Psoas muscle (tissue), 8 donors: Measurements from ENCODE around the gene CATSPERZ. TPM values are rescaled to one million over a fixed set of nuclear protein-coding genes. Genes with fewer than 3 reads are reported as not detected.

Experiments
- ATAC-seq, 4 donors: fragments of 200-7000 bp; cut with Tn5 transposase; one replicate each; pipeline ENCODE4 v1.9.1; 2020; ENCODE audit warnings: moderate library complexity in 3 of 4, mild to moderate bottlenecking in 2 of 4
- DNase-seq, 2 donors: peaks; one replicate each; pipeline ENCODE4 v3.0.0-alpha.2; 2020
- H3K27ac ChIP-seq: fragments of 200-600 bp; one replicate; pipeline ENCODE4 v1.8.0; 2022
- H3K27me3 ChIP-seq, 3 donors: fragments of 200-600 bp in 1 of 3; one replicate each; pipeline versions ENCODE4 v1.6.1 to v1.8.0; 2013 to 2022; ENCODE audit warnings: low read length in 2 of 3, mild to moderate bottlenecking in 2 of 3, moderate library complexity in 1 of 3; ENCODE audit not compliant: insufficient read depth in 3 of 3
- H3K36me3 ChIP-seq, 2 donors: fragments of 200-600 bp in 1 of 2; one replicate each; pipeline versions ENCODE4 v1.6.1 to v1.8.0; 2013 to 2022; ENCODE audit warnings: low read depth in 1 of 2, mild to moderate bottlenecking in 1 of 2, moderate library complexity in 1 of 2; ENCODE audit not compliant: insufficient read depth in 1 of 2
- H3K4me1 ChIP-seq: fragments of 200-600 bp; one replicate; pipeline ENCODE4 v1.8.0; 2022
- H3K4me3 ChIP-seq: fragments of 200-600 bp; one replicate; pipeline ENCODE4 v1.8.0; 2022; ENCODE audit warnings: mild to moderate bottlenecking
- H3K9me3 ChIP-seq: fragments of 200-600 bp; one replicate; pipeline ENCODE4 v1.8.0; 2022
- CTCF ChIP-seq: fragments of 200-600 bp; IDR thresholded peaks from one replicate; pipeline ENCODE4 v1.8.0; 2022; ENCODE audit warnings: antibody characterized with exemption
- WGBS, 3 donors: extraction: QIAGEN DNeasy Blood & Tissue Kit; methylation state at CpG; one replicate each; pipeline versions ENCODE4 v1.1.6 to v1.1.7; 2013; 5-methylcytosine and 5-hydroxymethylcytosine counted together
- intact Hi-C, 2 donors: fragments of 100-400 bp; cut with DNase I; formaldehyde crosslinking; loops; one replicate each; pipeline versions ENCODE4 v1.11.0 to v1.14.2; 2022
- polyA plus RNA-seq, 3 donors: library from polyadenylated mRNA; stranded (reverse); fragments of 200-250 nt; gene quantifications; one replicate each; pipeline ENCODE4 v1.2.3, GENCODE V29; 2013
- total RNA-seq, 4 donors: library from RNA; stranded (reverse); fragmentation: NEBNext Ultra II Directional in 2 of 4; extraction: Animal tissue kit (Norgen Biotek cat#: 25700) in 2 of 4; gene quantifications; one replicate each; pipeline versions ENCODE4 v1.2.1 to v1.2.4, GENCODE V29; 2021 to 2023
- donor health status: healthy with polysubstance abuse.
- donor health status: DM: no; HTN: no; CAD: no; lungs with moderate emphysema.
- donor health status: Bipolar disorder and iron deficiency.
- donor health status: healthy.
- donor health status: DM: yes; HTN: yes; CAD: no.
- donor health status: DM: no; HTN: no; CAD: no.
- donor health status: DM: no; HTN: no; CAD: no.
- donor health status: DM: yes; HTN: yes; CAD: no.

Gene CATSPERZ
- total and polyA plus RNA-seq, 7 donors: 0.05 TPM; not detected in 6

- no peak for DNase-seq
- WGBS, 3 donors: 86 to 88% (median 87%) methylated on average over 11 of the region's 11 CpGs
- intact Hi-C loops: loop anchor here in 1 of 2 donors (5.0 kb wide), 1 partner anchor 32 kb away; the partner anchor contains the start of gene RPS6KA4
Measured at GRCh38 chr11:64324692-64325469, 24.7 kb downstream of the CATSPERZ start.

GRCh38 chr11:64327375-64327774 is 27.2 kb downstream of the CATSPERZ start:
- peaks cover 10% of the 10 kb centered on the region for H3K4me1 ChIP-seq
- DNase-seq (no peak), ATAC-seq (no peak)
- no peak overlapping the region for H3K4me3 ChIP-seq
- no peaks in the 10 kb centered on the region for H3K9me3 ChIP-seq
- WGBS, 3 donors: 84 to 92% (median 88%) methylated on average over 2 of the region's 2 CpGs
- intact Hi-C loops: no loop called here
- no peaks in the 10 kb centered on the region for H3K27me3 ChIP-seq
- no peak for TF ChIP-seq CTCF
- H3K36me3 ChIP-seq: peaks cover 0 to 7% of the 10 kb centered on the region in 2 donors
- H3K27ac ChIP-seq: no peak overlapping the region

More at GRCh38 chr11:64324692-64325469, 24.7 kb downstream of the CATSPERZ start:
- TF ChIP-seq CTCF: no peak
- ATAC-seq: no peak
- Histone ChIP-seq H3K4me3 (no peak overlapping the region), H3K9me3 (no peaks in the 10 kb centered on the region), H3K36me3 (peaks cover 4 to 19% of the 10 kb centered on the region in 2 donors), H3K27ac (no peak overlapping the region), H3K4me1 (peaks cover 10% of the 10 kb centered on the region), H3K27me3 (no peaks in the 10 kb centered on the region)

- Histone ChIP-seq H3K27ac (no peak overlapping the region), H3K4me1 (peaks cover 10% of the 10 kb centered on the region), H3K4me3 (no peak overlapping the region), H3K36me3 (peaks cover 0 to 1% of the 10 kb centered on the region in 2 donors), H3K9me3 (no peaks in the 10 kb centered on the region), H3K27me3 (no peaks in the 10 kb centered on the region)
- no peak for ATAC-seq
- 73 to 81% (median 77%) methylated on average over 3 of the region's 3 CpGs for whole genome bisulfite sequencing, 3 donors
- intact Hi-C loops: no loop called here
- DNase-seq: no peak
- TF ChIP-seq CTCF: no peak
Measured at GRCh38 chr11:64327993-64328392, 27.8 kb downstream of the CATSPERZ start.

GRCh38 chr11:64330888-64331287 is 30.7 kb downstream of the CATSPERZ start:
- ATAC-seq: no peak
- no peaks in the 10 kb centered on the region for H3K27me3 ChIP-seq
- no peaks in the 10 kb centered on the region for H3K36me3 ChIP-seq
- intact Hi-C loops: no loop called here
- no peak overlapping the region for H3K4me3 ChIP-seq
- DNase-seq: no peak
- no peak for TF ChIP-seq CTCF
- no peak overlapping the region for H3K27ac ChIP-seq
- H3K4me1 ChIP-seq: peaks cover 10% of the 10 kb centered on the region
- 77 to 84% (median 79%) methylated on average over 11 of the region's 11 CpGs for WGBS, 3 donors
- no peaks in the 10 kb centered on the region for H3K9me3 ChIP-seq
